Measurements from ENCODE around the gene CCDC175.

DNA sequence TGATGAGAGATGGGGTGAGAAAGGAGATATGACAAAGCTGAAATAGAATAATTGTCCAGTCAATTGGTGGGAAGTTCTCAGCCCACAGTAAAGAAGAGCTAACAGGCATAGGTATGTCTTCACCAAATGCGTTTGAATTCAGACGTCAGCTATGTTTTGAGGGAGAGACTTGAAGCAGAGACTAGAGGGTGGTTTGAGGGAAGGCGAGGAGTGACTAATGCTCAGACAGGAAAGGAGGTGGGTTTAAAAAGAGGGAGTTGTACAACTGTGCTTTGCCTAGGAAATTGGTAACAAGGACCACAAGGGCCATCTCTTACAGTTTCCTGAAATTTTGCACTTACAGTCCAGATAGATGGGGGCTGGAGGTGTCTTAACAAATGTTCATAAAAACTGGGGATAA lies 85.9 kb downstream of the CCDC175 start:
- TF ChIP-seq CTCF (IDR thresholded peaks at IDR 0.05) (no peak), POLR2A (IDR thresholded peaks at IDR 0.05) (no peak), POLR2AphosphoS5 (IDR thresholded peaks at IDR 0.05) (no peak)

All from upper lobe of left lung (tissue), 4 donors.